Measurements from ENCODE around the gene ABCG5. TPM values are rescaled to one million over a fixed set of nuclear protein-coding genes. Genes with fewer than 3 reads are reported as not detected.

Gene ABCG5
- total RNA-seq, 5 donors from 2014 or later (not counting 1 experiment from before 2014, with no cell fraction given): not detected

GRCh38 chr2:43854671-43855070, 16.0 kb upstream of the ABCG5 start:
- ATAC-seq (replicated peaks in 1 of 4): no peak
- Mint-ChIP-seq H3K36me3 (no peaks in the 10 kb centered on the region), H3K4me3 (no peak overlapping the region), H3K4me1 (no peaks in the 10 kb centered on the region), H3K9me3 (no peaks in the 10 kb centered on the region), H3K27ac (no peak overlapping the region), H3K27me3 (peaks cover 39 to 58% of the 10 kb centered on the region in 2 donors)
- Histone ChIP-seq H3K4me1 (ENCODE audit: control insufficient read depth in 1 of 2, extremely low read depth in 1 of 2, insufficient read depth in 2 of 2, low read length in 2 of 2) (no peaks in the 10 kb centered on the region), H3K9me3 (no peaks in the 10 kb centered on the region), H3K27me3 (replicated peaks in 1 of 2; ENCODE audit: control insufficient read depth in 2 of 2, extremely low read depth in 1 of 2, insufficient read depth in 2 of 2, low read length in 1 of 2) (peaks cover 0 to 38% of the 10 kb centered on the region in 2 experiments), H3K4me3 (ENCODE audit: control insufficient read depth in 1 of 2, extremely low read depth in 1 of 2, low read length in 1 of 2) (no peak overlapping the region), H3K36me3 (ENCODE audit: control insufficient read depth in 2 of 2, extremely low read depth in 1 of 2, insufficient read depth in 1 of 2, low read length in 1 of 2) (no peaks in the 10 kb centered on the region), H3K27ac (ENCODE audit: low read length) (no peak overlapping the region)
- ChIA-PET CTCF (no interaction called here), POLR2A (no interaction called here)
- no peak for DNase-seq
- 86% methylated on average over 2 of the region's 3 CpGs for WGBS (ENCODE audit: insufficient coverage)

- no peak overlapping the region for H3K27ac ChIP-seq (ENCODE audit: low read length)
- DNase-seq (no peak), ATAC-seq (replicated peaks in 1 of 4) (no peak)
- POLR2A ChIA-PET: no interaction called here
- peaks cover 40 to 49% of the 10 kb centered on the region in 2 donors for H3K27me3 Mint-ChIP-seq
- no peak overlapping the region for H3K27ac Mint-ChIP-seq
- no peaks in the 10 kb centered on the region for H3K36me3 ChIP-seq (ENCODE audit: control insufficient read depth in 2 of 2, extremely low read depth in 1 of 2, insufficient read depth in 1 of 2, low read length in 1 of 2)
- H3K27me3 ChIP-seq (replicated peaks in 1 of 2; ENCODE audit: control insufficient read depth in 2 of 2, extremely low read depth in 1 of 2, insufficient read depth in 2 of 2, low read length in 1 of 2): peaks cover 0 to 38% of the 10 kb centered on the region in 2 experiments
- no peaks in the 10 kb centered on the region for H3K9me3 ChIP-seq
- H3K9me3 Mint-ChIP-seq: no peaks in the 10 kb centered on the region
- CTCF ChIA-PET: no interaction called here
- H3K36me3 Mint-ChIP-seq: no peaks in the 10 kb centered on the region
- 75% methylated on average over 6 of the region's 10 CpGs for whole genome bisulfite sequencing (ENCODE audit: insufficient coverage)
- H3K4me1 Mint-ChIP-seq: no peaks in the 10 kb centered on the region
- H3K4me1 ChIP-seq (ENCODE audit: control insufficient read depth in 1 of 2, extremely low read depth in 1 of 2, insufficient read depth in 2 of 2, low read length in 2 of 2): no peaks in the 10 kb centered on the region
- H3K4me3 Mint-ChIP-seq: no peak overlapping the region
- H3K4me3 ChIP-seq (ENCODE audit: control insufficient read depth in 1 of 2, extremely low read depth in 1 of 2, low read length in 1 of 2): no peak overlapping the region
Measured at GRCh38 chr2:43853141-43854081, 14.8 kb upstream of the ABCG5 start.

- Mint-ChIP-seq H3K27me3 (peaks cover 39 to 41% of the 10 kb centered on the region in 2 donors), H3K9me3 (no peaks in the 10 kb centered on the region), H3K36me3 (no peaks in the 10 kb centered on the region), H3K4me3 (no peak overlapping the region), H3K27ac (no peak overlapping the region), H3K4me1 (no peaks in the 10 kb centered on the region)
- CTCF ChIA-PET: no interaction called here
- ATAC-seq (replicated peaks in 1 of 4) (no peak), DNase-seq (no peak)
- Histone ChIP-seq H3K4me1 (ENCODE audit: control insufficient read depth in 1 of 2, extremely low read depth in 1 of 2, insufficient read depth in 2 of 2, low read length in 2 of 2) (no peaks in the 10 kb centered on the region), H3K27me3 (replicated peaks in 1 of 2; ENCODE audit: control insufficient read depth in 2 of 2, extremely low read depth in 1 of 2, insufficient read depth in 2 of 2, low read length in 1 of 2) (peaks cover 0 to 38% of the 10 kb centered on the region in 2 experiments), H3K9me3 (no peaks in the 10 kb centered on the region), H3K27ac (ENCODE audit: low read length) (no peak overlapping the region), H3K36me3 (ENCODE audit: control insufficient read depth in 2 of 2, extremely low read depth in 1 of 2, insufficient read depth in 1 of 2, low read length in 1 of 2) (no peaks in the 10 kb centered on the region), H3K4me3 (ENCODE audit: control insufficient read depth in 1 of 2, extremely low read depth in 1 of 2, low read length in 1 of 2) (no peak overlapping the region)
- 93% methylated on average over 21 of the region's 21 CpGs for WGBS (ENCODE audit: insufficient coverage)
- POLR2A ChIA-PET: no interaction called here
Measured at GRCh38 chr2:43852196-43852730, 13.6 kb upstream of the ABCG5 start.

GRCh38 chr2:43851011-43851980, 12.7 kb upstream of the ABCG5 start:
- no peaks in the 10 kb centered on the region for H3K9me3 Mint-ChIP-seq
- CTCF ChIA-PET: no interaction called here
- H3K27ac Mint-ChIP-seq: no peak overlapping the region
- Histone ChIP-seq H3K4me1 (ENCODE audit: control insufficient read depth in 1 of 2, extremely low read depth in 1 of 2, insufficient read depth in 2 of 2, low read length in 2 of 2) (no peaks in the 10 kb centered on the region), H3K27me3 (replicated peaks in 1 of 2; ENCODE audit: control insufficient read depth in 2 of 2, extremely low read depth in 1 of 2, insufficient read depth in 2 of 2, low read length in 1 of 2) (peaks cover 0 to 40% of the 10 kb centered on the region in 2 experiments), H3K4me3 (ENCODE audit: control insufficient read depth in 1 of 2, extremely low read depth in 1 of 2, low read length in 1 of 2) (no peak overlapping the region), H3K36me3 (ENCODE audit: control insufficient read depth in 2 of 2, extremely low read depth in 1 of 2, insufficient read depth in 1 of 2, low read length in 1 of 2) (no peaks in the 10 kb centered on the region), H3K27ac (ENCODE audit: low read length) (no peak overlapping the region), H3K9me3 (no peaks in the 10 kb centered on the region)
- H3K4me3 Mint-ChIP-seq: no peak overlapping the region
- no peaks in the 10 kb centered on the region for H3K36me3 Mint-ChIP-seq
- DNase-seq (no peak), ATAC-seq (replicated peaks in 1 of 4) (no peak)
- H3K27me3 Mint-ChIP-seq: peaks cover 30 to 41% of the 10 kb centered on the region in 2 donors
- no peaks in the 10 kb centered on the region for H3K4me1 Mint-ChIP-seq
- POLR2A ChIA-PET: no interaction called here
- whole genome bisulfite sequencing (ENCODE audit: insufficient coverage): 86% methylated on average over 17 of the region's 20 CpGs

- ChIA-PET CTCF (no interaction called here), POLR2A (no interaction called here)
- no peak for ATAC-seq (replicated peaks in 1 of 4)
- no peak overlapping the region for H3K27ac Mint-ChIP-seq
- Histone ChIP-seq H3K9me3 (no peaks in the 10 kb centered on the region), H3K4me1 (ENCODE audit: control insufficient read depth in 1 of 2, extremely low read depth in 1 of 2, insufficient read depth in 2 of 2, low read length in 2 of 2) (no peaks in the 10 kb centered on the region), H3K4me3 (ENCODE audit: control insufficient read depth in 1 of 2, extremely low read depth in 1 of 2, low read length in 1 of 2) (no peak overlapping the region), H3K36me3 (ENCODE audit: control insufficient read depth in 2 of 2, extremely low read depth in 1 of 2, insufficient read depth in 1 of 2, low read length in 1 of 2) (no peaks in the 10 kb centered on the region), H3K27ac (ENCODE audit: low read length) (no peak overlapping the region), H3K27me3 (replicated peaks in 1 of 2; ENCODE audit: control insufficient read depth in 2 of 2, extremely low read depth in 1 of 2, insufficient read depth in 2 of 2, low read length in 1 of 2) (peaks cover 0 to 32% of the 10 kb centered on the region in 2 experiments)
- no peaks in the 10 kb centered on the region for H3K9me3 Mint-ChIP-seq
- no peak overlapping the region for H3K4me3 Mint-ChIP-seq
- no peaks in the 10 kb centered on the region for H3K4me1 Mint-ChIP-seq
- 67% methylated on average over 1 of the region's 1 CpG for WGBS (ENCODE audit: insufficient coverage)
- no peak for DNase-seq
- peaks cover 15 to 18% of the 10 kb centered on the region in 2 donors for H3K27me3 Mint-ChIP-seq
- H3K36me3 Mint-ChIP-seq: no peaks in the 10 kb centered on the region
Measured at GRCh38 chr2:43848214-43848613, 9.6 kb upstream of the ABCG5 start.

GRCh38 chr2:43846140-43846793, 7.6 kb upstream of the ABCG5 start:
- no peaks in the 10 kb centered on the region for H3K9me3 ChIP-seq
- H3K36me3 ChIP-seq (ENCODE audit: control insufficient read depth in 2 of 2, extremely low read depth in 1 of 2, insufficient read depth in 1 of 2, low read length in 1 of 2): no peaks in the 10 kb centered on the region
- no peak overlapping the region for H3K4me3 ChIP-seq (ENCODE audit: control insufficient read depth in 1 of 2, extremely low read depth in 1 of 2, low read length in 1 of 2)
- Mint-ChIP-seq H3K36me3 (no peaks in the 10 kb centered on the region), H3K4me3 (no peak overlapping the region), H3K9me3 (no peaks in the 10 kb centered on the region), H3K27ac (no peak overlapping the region), H3K27me3 (peaks cover 4 to 10% of the 10 kb centered on the region in 2 donors), H3K4me1 (no peaks in the 10 kb centered on the region)
- no peak for DNase-seq
- no peak for ATAC-seq (replicated peaks in 1 of 4)
- CTCF ChIA-PET: no interaction called here
- peaks cover 0 to 25% of the 10 kb centered on the region in 2 experiments for H3K27me3 ChIP-seq (replicated peaks in 1 of 2; ENCODE audit: control insufficient read depth in 2 of 2, extremely low read depth in 1 of 2, insufficient read depth in 2 of 2, low read length in 1 of 2)
- H3K27ac ChIP-seq (ENCODE audit: low read length): no peak overlapping the region
- WGBS (ENCODE audit: insufficient coverage): 100% methylated on average over 5 of the region's 5 CpGs
- POLR2A ChIA-PET: no interaction called here
- no peaks in the 10 kb centered on the region for H3K4me1 ChIP-seq (ENCODE audit: control insufficient read depth in 1 of 2, extremely low read depth in 1 of 2, insufficient read depth in 2 of 2, low read length in 2 of 2)
